ENCODE measurements around the gene CEP104. TPM values are rescaled to one million over a fixed set of nuclear protein-coding genes. Genes with fewer than 3 reads are reported as not detected.

The CEP104 gene
- total and polyA plus RNA-seq, 2 donors (not counting 1 experiment from before 2014, with no cell fraction given): 25.4 to 28.9 TPM

DNA sequence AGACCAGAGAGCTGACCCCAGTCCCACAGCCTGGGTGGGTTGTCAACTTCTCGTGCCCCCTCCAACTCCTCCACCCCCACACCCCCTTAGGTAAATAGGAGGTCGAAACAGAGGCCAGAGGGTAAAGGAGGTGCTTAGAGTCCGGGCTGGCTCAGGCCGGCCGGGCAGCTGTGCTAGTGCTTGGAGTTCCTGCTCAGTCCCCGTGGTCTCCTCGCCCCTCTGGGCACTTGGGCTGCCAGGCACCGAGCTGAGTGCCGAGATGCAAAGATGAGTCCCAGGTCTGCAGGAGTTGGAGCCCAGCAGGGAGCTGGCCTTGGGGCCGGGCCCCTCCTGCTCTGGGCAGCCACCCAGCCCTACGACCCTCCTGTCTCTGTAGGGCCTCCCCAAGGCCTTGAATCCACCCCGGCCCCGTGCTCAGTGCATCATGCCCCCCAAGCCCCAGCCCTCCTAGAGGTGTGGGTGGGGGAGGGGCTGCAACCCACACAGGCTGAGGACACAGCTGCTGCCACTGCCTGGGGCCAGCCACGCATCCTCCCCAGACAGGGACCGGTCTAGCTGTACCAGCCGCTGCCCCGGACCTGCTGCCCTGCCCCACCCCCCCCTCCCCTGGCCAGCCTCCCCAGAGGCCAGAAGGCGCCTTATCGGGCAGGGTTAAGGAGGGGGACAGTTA is 82.6 kb downstream of the CEP104 start:
- no peak overlapping the region for H3K9ac ChIP-seq (ENCODE audit: insufficient read depth, low read length)

DNA sequence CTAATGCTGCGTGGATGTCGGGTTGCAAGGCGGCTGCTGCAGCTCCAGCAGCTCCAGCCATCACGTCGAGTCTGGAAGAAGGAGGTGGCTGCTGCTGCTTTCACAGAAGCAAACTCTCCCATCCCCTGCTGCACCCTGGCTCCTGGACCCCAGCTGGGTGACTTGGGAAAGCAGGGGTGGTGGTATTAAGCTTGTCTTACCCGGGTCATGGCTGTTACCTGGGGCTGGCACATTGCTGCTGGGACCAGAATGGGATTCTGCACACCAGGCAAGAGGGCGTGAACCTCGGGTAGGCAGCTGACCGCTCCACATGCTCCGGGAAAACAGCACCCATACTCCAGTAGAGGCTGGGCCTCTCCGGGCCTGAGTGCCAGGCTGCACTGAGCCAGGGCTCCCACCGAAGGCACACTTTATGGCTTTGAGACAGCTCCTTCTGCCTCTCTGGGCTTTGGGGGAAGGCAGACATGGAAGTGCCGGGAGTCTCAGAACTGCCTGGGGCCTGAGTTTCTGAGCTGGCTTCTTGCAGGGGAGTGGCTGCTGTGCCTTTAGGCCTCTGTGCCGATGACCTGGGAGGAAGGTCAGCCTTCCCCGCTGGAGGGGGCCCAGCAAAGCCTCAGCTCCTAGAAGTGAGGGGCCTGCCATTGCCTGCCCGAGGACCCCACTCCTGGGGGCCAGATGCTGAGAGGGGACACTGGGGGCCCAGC is 83.3 kb downstream of the CEP104 start:
- H3K27ac ChIP-seq (ENCODE audit: insufficient read depth, low read length): no peak overlapping the region
- no peak for TF ChIP-seq EZH2 (IDR thresholded peaks at IDR 0.05; ENCODE audit: low read length, missing control alignments)
- TF ChIP-seq, protein P1, sequence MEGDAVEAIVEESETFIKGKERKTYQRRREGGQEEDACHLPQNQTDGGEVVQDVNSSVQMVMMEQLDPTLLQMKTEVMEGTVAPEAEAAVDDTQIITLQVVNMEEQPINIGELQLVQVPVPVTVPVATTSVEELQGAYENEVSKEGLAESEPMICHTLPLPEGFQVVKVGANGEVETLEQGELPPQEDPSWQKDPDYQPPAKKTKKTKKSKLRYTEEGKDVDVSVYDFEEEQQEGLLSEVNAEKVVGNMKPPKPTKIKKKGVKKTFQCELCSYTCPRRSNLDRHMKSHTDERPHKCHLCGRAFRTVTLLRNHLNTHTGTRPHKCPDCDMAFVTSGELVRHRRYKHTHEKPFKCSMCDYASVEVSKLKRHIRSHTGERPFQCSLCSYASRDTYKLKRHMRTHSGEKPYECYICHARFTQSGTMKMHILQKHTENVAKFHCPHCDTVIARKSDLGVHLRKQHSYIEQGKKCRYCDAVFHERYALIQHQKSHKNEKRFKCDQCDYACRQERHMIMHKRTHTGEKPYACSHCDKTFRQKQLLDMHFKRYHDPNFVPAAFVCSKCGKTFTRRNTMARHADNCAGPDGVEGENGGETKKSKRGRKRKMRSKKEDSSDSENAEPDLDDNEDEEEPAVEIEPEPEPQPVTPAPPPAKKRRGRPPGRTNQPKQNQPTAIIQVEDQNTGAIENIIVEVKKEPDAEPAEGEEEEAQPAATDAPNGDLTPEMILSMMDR (conservative IDR thresholded peaks at IDR 0.05 in 1 of 2, IDR thresholded peaks at IDR 0.05 in 1 of 2; ENCODE audit: low read depth in 1 of 2, low read length in 2 of 2): no peak
- no peak overlapping the region for H2AFZ ChIP-seq (ENCODE audit: low read length)
- H3K27me3 ChIP-seq (ENCODE audit: control insufficient read depth, insufficient read depth, low read length): no peaks in the 10 kb centered on the region
- H4K20me1 ChIP-seq (ENCODE audit: control insufficient read depth, extremely low read depth, insufficient read depth, low read length): no peaks in the 10 kb centered on the region
- H3K4me1 ChIP-seq (ENCODE audit: control insufficient read depth, extremely low read depth, insufficient read depth, low read length): peaks cover 5% of the 10 kb centered on the region
- H3K36me3 ChIP-seq (ENCODE audit: control insufficient read depth, insufficient read depth, low read length): no peaks in the 10 kb centered on the region
- H3K4me3 ChIP-seq (replicated peaks in 1 of 4; ENCODE audit: control extremely low read depth in 1 of 4, insufficient read depth in 1 of 4, low read depth in 3 of 4, low read length in 4 of 4): no peak overlapping the region
- no peaks in the 10 kb centered on the region for H3K79me2 ChIP-seq (ENCODE audit: control insufficient read depth, insufficient read depth, low read length)
- H3K9me3 ChIP-seq (ENCODE audit: control insufficient read depth, insufficient read depth, low read depth, low read length): no peaks in the 10 kb centered on the region
- no peak overlapping the region for H3K9ac ChIP-seq (ENCODE audit: insufficient read depth, low read length)
- no peak for DNase-seq (ENCODE audit: low read depth in 2 of 2)
- H3K4me2 ChIP-seq (ENCODE audit: extremely low read depth, insufficient read depth, low read length): no peak overlapping the region

More for the DNA sequence above, 82.6 kb downstream of the CEP104 start:
- Histone ChIP-seq H3K4me1 (ENCODE audit: control insufficient read depth, extremely low read depth, insufficient read depth, low read length) (peaks cover 5% of the 10 kb centered on the region), H3K79me2 (ENCODE audit: control insufficient read depth, insufficient read depth, low read length) (no peaks in the 10 kb centered on the region), H3K27ac (ENCODE audit: insufficient read depth, low read length) (no peak overlapping the region), H3K9me3 (ENCODE audit: control insufficient read depth, insufficient read depth, low read depth, low read length) (no peaks in the 10 kb centered on the region), H3K27me3 (ENCODE audit: control insufficient read depth, insufficient read depth, low read length) (no peaks in the 10 kb centered on the region), H2AFZ (ENCODE audit: low read length) (no peak overlapping the region), H3K4me2 (ENCODE audit: extremely low read depth, insufficient read depth, low read length) (no peak overlapping the region), H3K4me3 (replicated peaks in 1 of 4; ENCODE audit: control extremely low read depth in 1 of 4, insufficient read depth in 1 of 4, low read depth in 3 of 4, low read length in 4 of 4) (no peak overlapping the region), H4K20me1 (ENCODE audit: control insufficient read depth, extremely low read depth, insufficient read depth, low read length) (no peaks in the 10 kb centered on the region), H3K36me3 (ENCODE audit: control insufficient read depth, insufficient read depth, low read length) (no peaks in the 10 kb centered on the region)
- TF ChIP-seq, protein P1 (conservative IDR thresholded peaks at IDR 0.05 in 1 of 2, IDR thresholded peaks at IDR 0.05 in 1 of 2; ENCODE audit: low read depth in 1 of 2, low read length in 2 of 2): no peak
- DNase-seq (ENCODE audit: low read depth in 2 of 2): no peak

GRCh38 chr1:3772715-3773571 is 84.1 kb downstream of the CEP104 start, which contains the start of gene SMIM1:
SMIM1 (plus strand) TSS chr1:3772749; CDS start chr1:3775374, 2,625 bp downstream.
- peak within 1 kb of the TSS; percentile 41 for H2AFZ ChIP-seq (ENCODE audit: low read length)
- H3K9me3 ChIP-seq (ENCODE audit: control insufficient read depth, insufficient read depth, low read depth, low read length): no peaks in the 10 kb centered on the region
- no peaks in the 10 kb centered on the region for H4K20me1 ChIP-seq (ENCODE audit: control insufficient read depth, extremely low read depth, insufficient read depth, low read length)
- no peak for DNase-seq (ENCODE audit: low read depth in 2 of 2)
- H3K4me1 ChIP-seq (ENCODE audit: control insufficient read depth, extremely low read depth, insufficient read depth, low read length): peaks cover 5% of the 10 kb centered on the region
- no peaks in the 10 kb centered on the region for H3K36me3 ChIP-seq (ENCODE audit: control insufficient read depth, insufficient read depth, low read length)
- H3K4me3 ChIP-seq (replicated peaks in 1 of 4; ENCODE audit: control extremely low read depth in 1 of 4, insufficient read depth in 1 of 4, low read depth in 3 of 4, low read length in 4 of 4): peak within 1 kb of the TSS; percentile 33 to 60 (median 42)
- TF ChIP-seq, protein P1 (conservative IDR thresholded peaks at IDR 0.05 in 1 of 2, IDR thresholded peaks at IDR 0.05 in 1 of 2; ENCODE audit: low read depth in 1 of 2, low read length in 2 of 2): no peak
- TF ChIP-seq EZH2 (IDR thresholded peaks at IDR 0.05; ENCODE audit: low read length, missing control alignments): no peak
- H3K27me3 ChIP-seq (ENCODE audit: control insufficient read depth, insufficient read depth, low read length): no peaks in the 10 kb centered on the region
- H3K27ac ChIP-seq (ENCODE audit: insufficient read depth, low read length): no peak within 1 kb of the TSS
- peak within 1 kb of the TSS; percentile 8 for H3K9ac ChIP-seq (ENCODE audit: insufficient read depth, low read length)
- H3K4me2 ChIP-seq (ENCODE audit: extremely low read depth, insufficient read depth, low read length): peak within 1 kb of the TSS; percentile 71
- no peaks in the 10 kb centered on the region for H3K79me2 ChIP-seq (ENCODE audit: control insufficient read depth, insufficient read depth, low read length)

Data from fibroblast of lung (primary cell).